ENCODE data around the gene SNAPC1. TPM values are rescaled to one million over a fixed set of nuclear protein-coding genes. Genes with fewer than 3 reads are reported as not detected.

SNAPC1 gene
- polyA plus RNA-seq, 2 of the 4 experiments (the other 2 are of a cell fraction), result 22.8 to 30.5 TPM

DNA sequence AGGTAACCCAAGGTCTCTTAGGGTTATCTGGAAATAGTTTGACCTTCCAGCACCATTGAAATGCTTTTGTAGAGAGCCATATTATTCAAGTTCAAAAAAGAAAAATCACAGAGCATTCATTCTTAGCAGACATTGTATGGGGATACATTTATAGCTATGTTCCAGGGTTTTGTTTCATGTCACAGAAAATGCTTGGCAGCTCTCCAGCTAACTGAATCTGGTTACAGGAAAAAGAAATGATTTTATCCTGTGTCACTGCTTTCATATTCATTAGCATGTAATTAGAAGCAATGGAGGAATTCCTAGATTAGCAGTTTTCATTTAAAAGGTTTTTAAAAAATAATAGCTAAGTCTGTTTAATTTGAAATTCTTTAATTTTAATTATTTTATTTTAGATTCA lies 78.9 kb downstream of the SNAPC1 start:
- DNase-seq (ENCODE audit: low read depth in 1 of 2, low spot score in 1 of 2), result no peak
- no peak overlapping the region for H3K4me2 ChIP-seq
- peaks cover 5% of the 10 kb centered on the region; the same call in 2 of the 3 replicates for H3K9me3 ChIP-seq
- H3K4me3 ChIP-seq, result no peak overlapping the region
- H3K4me1 ChIP-seq, result peaks cover 15% of the 10 kb centered on the region
- no peak overlapping the region for H3K27ac ChIP-seq
- no peak for FAIRE-seq
- POLR2A ChIA-PET, result no interaction called here
- no peak for ATAC-seq
- CTCF ChIA-PET, result interaction anchor here (1.0 to 12.5 kb wide), 3 partner anchors 285 to 572 kb away, joined by 3 to 196 read pairs (median 4); no protein-coding TSS in a partner anchor
- no peak for TF ChIP-seq BHLHE40 (IDR thresholded peaks at IDR 0.05; ENCODE audit: low read depth, low read length)
- no peak for TF ChIP-seq POLR2AphosphoS2 (conservative IDR thresholded peaks at IDR 0.05; ENCODE audit: low read length)
- TF ChIP-seq CTCF (IDR thresholded peaks at IDR 0.05), result no peak
- no peak for TF ChIP-seq CBX2 (IDR thresholded peaks at IDR 0.05; ENCODE audit: borderline replicate concordance, low read depth)
- TF ChIP-seq FOXS1 (CRISPR knock-in tag; IDR thresholded peaks at IDR 0.05), result no peak
- no peak for TF ChIP-seq CEBPB (IDR thresholded peaks at IDR 0.05)
- no peak for TF ChIP-seq USF2 (IDR thresholded peaks at IDR 0.05)
- TF ChIP-seq FOSB (CRISPR knock-in tag; IDR thresholded peaks at IDR 0.05), result no peak
- no peak for TF ChIP-seq RCOR1 (IDR thresholded peaks at IDR 0.05; ENCODE audit: low read depth, low read length)
- TF ChIP-seq KDM1A (IDR thresholded peaks at IDR 0.05; ENCODE audit: low read depth), result no peak
- TF ChIP-seq, protein P1, sequence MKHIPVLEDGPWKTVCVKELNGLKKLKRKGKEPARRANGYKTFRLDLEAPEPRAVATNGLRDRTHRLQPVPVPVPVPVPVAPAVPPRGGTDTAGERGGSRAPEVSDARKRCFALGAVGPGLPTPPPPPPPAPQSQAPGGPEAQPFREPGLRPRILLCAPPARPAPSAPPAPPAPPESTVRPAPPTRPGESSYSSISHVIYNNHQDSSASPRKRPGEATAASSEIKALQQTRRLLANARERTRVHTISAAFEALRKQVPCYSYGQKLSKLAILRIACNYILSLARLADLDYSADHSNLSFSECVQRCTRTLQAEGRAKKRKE (CRISPR knock-in tag; IDR thresholded peaks at IDR 0.05; ENCODE audit: low read depth), result no peak
- no peak for TF ChIP-seq KDM5A (IDR thresholded peaks at IDR 0.05)
- TF ChIP-seq ESRRA (IDR thresholded peaks at IDR 0.05; ENCODE audit: borderline replicate concordance, low read length), result no peak
- no peak for TF ChIP-seq ZC3H11A (IDR thresholded peaks at IDR 0.05)
- TF ChIP-seq ELK1 (IDR thresholded peaks at IDR 0.05; ENCODE audit: low read depth, low read length), result no peak
- no peak for TF ChIP-seq MAFK (IDR thresholded peaks at IDR 0.05; ENCODE audit: partially characterized antibody)

Other genes starting within 250 kb of the SNAPC1 start
- 284 and 383 TPM in 2 replicates for gene HIF1A, start 66.9 kb upstream of the SNAPC1 start, polyA plus RNA-seq (2011; rRNA removed)
- gene HIF1A, start 66.9 kb upstream of the SNAPC1 start, polyA plus RNA-seq (2017; fragmentation: RNase III; extraction: RNeasy Plus Mini Kit Qiagen cat#74134 plus additional on column Dnase treatment), result 280 to 397 TPM (median 391 TPM) in 3 replicates
- gene SYT16, start 50.3 kb downstream of the SNAPC1 start, polyA plus RNA-seq (2011; rRNA removed), result 0.11 and 0.17 TPM in 2 replicates
- gene SYT16, start 50.3 kb downstream of the SNAPC1 start, polyA plus RNA-seq (2017; fragmentation: RNase III; extraction: RNeasy Plus Mini Kit Qiagen cat#74134 plus additional on column Dnase treatment), result 0.07 to 0.26 TPM (median 0.20 TPM) in 3 replicates